Mammary epithelial cell (primary cell): ENCODE measurements around the gene EHD4.

ENCODE experiments used
- EZH2 ChIP-seq: IDR thresholded peaks from 2 replicates; pipeline ENCODE4 v1.6.1; 2012; ENCODE audit warnings: low read length, inconsistent platforms, borderline replicate concordance
- TF ChIP-seq, protein P1 (sequence below), 2 donors: IDR thresholded peaks in 1 of 2; conservative IDR thresholded peaks in 1 of 2; 2 replicates each; pipeline ENCODE4 v1.5.1; 2011 to 2012; ENCODE audit warnings: inconsistent platforms in 2 of 2, low read length in 2 of 2, mild to moderate bottlenecking in 2 of 2, control low read depth in 1 of 2, low read depth in 1 of 2; ENCODE audit not compliant: insufficient read depth in 1 of 2; ENCODE audit errors: extremely low read depth in 1 of 2

- TF ChIP-seq, protein P1, sequence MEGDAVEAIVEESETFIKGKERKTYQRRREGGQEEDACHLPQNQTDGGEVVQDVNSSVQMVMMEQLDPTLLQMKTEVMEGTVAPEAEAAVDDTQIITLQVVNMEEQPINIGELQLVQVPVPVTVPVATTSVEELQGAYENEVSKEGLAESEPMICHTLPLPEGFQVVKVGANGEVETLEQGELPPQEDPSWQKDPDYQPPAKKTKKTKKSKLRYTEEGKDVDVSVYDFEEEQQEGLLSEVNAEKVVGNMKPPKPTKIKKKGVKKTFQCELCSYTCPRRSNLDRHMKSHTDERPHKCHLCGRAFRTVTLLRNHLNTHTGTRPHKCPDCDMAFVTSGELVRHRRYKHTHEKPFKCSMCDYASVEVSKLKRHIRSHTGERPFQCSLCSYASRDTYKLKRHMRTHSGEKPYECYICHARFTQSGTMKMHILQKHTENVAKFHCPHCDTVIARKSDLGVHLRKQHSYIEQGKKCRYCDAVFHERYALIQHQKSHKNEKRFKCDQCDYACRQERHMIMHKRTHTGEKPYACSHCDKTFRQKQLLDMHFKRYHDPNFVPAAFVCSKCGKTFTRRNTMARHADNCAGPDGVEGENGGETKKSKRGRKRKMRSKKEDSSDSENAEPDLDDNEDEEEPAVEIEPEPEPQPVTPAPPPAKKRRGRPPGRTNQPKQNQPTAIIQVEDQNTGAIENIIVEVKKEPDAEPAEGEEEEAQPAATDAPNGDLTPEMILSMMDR (conservative IDR thresholded peaks at IDR 0.05 in 1 of 2, IDR thresholded peaks at IDR 0.05 in 1 of 2; ENCODE audit: extremely low read depth in 1 of 2, insufficient read depth in 1 of 2, low read depth in 1 of 2, low read length in 2 of 2), result no peak
- TF ChIP-seq EZH2, result no peak
Observed at GRCh38 chr15:41932101-41932500, 40.3 kb downstream of the EHD4 start.
